Upper lobe of right lung (tissue), 1 donor: ENCODE measurements around the gene MAB21L2. TPM values are rescaled to one million over a fixed set of nuclear protein-coding genes. Genes with fewer than 3 reads are reported as not detected.
A peak's percentile ranks its signal among the peaks of the same experiment; 100 is the strongest.

Experiments
- ATAC-seq: fragments of 200-7000 bp; cut with Tn5 transposase; one replicate; pipeline ENCODE4 v1.9.1; 2020; ENCODE audit warnings: mild to moderate bottlenecking, moderate library complexity
- DNase-seq: peaks from one replicate; pipeline ENCODE4 v3.0.0-alpha.2; 2020
- H3K27ac ChIP-seq: fragments of 200-600 bp; one replicate; pipeline ENCODE4 v1.8.0; 2022
- H3K27me3 ChIP-seq: fragments of 200-600 bp; one replicate; pipeline ENCODE4 v1.8.0; 2022; ENCODE audit warnings: mild to moderate bottlenecking
- H3K36me3 ChIP-seq: fragments of 200-600 bp; one replicate; pipeline ENCODE4 v1.8.0; 2022
- H3K4me1 ChIP-seq: fragments of 200-600 bp; one replicate; pipeline ENCODE4 v1.8.0; 2022
- H3K4me3 ChIP-seq: fragments of 200-600 bp; one replicate; pipeline ENCODE4 v1.8.0; 2022; ENCODE audit warnings: mild to moderate bottlenecking
- H3K9me3 ChIP-seq: fragments of 200-600 bp; one replicate; pipeline ENCODE4 v1.8.0; 2022
- CTCF ChIP-seq: fragments of 200-600 bp; IDR thresholded peaks from one replicate; pipeline ENCODE4 v1.8.0; 2022; ENCODE audit warnings: antibody characterized with exemption
- intact Hi-C: fragments of 100-400 bp; cut with DNase I; formaldehyde crosslinking; loops from one replicate; pipeline ENCODE4 v1.11.0; 2022
- total RNA-seq: library from RNA; stranded (reverse); fragmentation: NEBNext Ultra II Directional; extraction: Animal tissue kit (Norgen Biotek cat#: 25700); gene quantifications from one replicate; pipeline ENCODE4 v1.2.1, GENCODE V29; 2021
- donor health status: DM: no; HTN: yes; CAD: no; lungs with severe emphysema.

Gene MAB21L2
- total RNA-seq, 1 donor from 2014 or later, result not detected

- TF ChIP-seq CTCF, result no peak
- DNase-seq (no peak), ATAC-seq (no peak)
- Histone ChIP-seq H3K4me3 (peak overlapping the region; percentile 30), H3K27me3 (no peaks in the 10 kb centered on the region), H3K4me1 (no peaks in the 10 kb centered on the region), H3K27ac (no peak overlapping the region), H3K9me3 (no peaks in the 10 kb centered on the region), H3K36me3 (no peaks in the 10 kb centered on the region)
- intact Hi-C loops, result no loop called here
Observed at GRCh38 chr4:150578745-150579501, 3.0 kb upstream of the MAB21L2 start.

- intact Hi-C loops, result no loop called here
- DNase-seq, result no peak
- no peak overlapping the region for H3K27ac ChIP-seq
- ATAC-seq, result peak; percentile 53
- H3K27me3 ChIP-seq, result no peaks in the 10 kb centered on the region
- no peak for TF ChIP-seq CTCF
- H3K36me3 ChIP-seq, result no peaks in the 10 kb centered on the region
- H3K4me1 ChIP-seq, result no peaks in the 10 kb centered on the region
- H3K9me3 ChIP-seq, result no peaks in the 10 kb centered on the region
- peak overlapping the region; percentile 30 for H3K4me3 ChIP-seq
Observed at GRCh38 chr4:150579551-150580234, 2.3 kb upstream of the MAB21L2 start.

- DNase-seq (no peak), ATAC-seq (no peak)
- Histone ChIP-seq H3K4me3 (no peak overlapping the region), H3K27ac (no peak overlapping the region), H3K36me3 (no peaks in the 10 kb centered on the region), H3K4me1 (no peaks in the 10 kb centered on the region), H3K27me3 (no peaks in the 10 kb centered on the region), H3K9me3 (no peaks in the 10 kb centered on the region)
- intact Hi-C loops, result no loop called here
- no peak for TF ChIP-seq CTCF
Observed at GRCh38 chr4:150580306-150580705, 1.6 kb upstream of the MAB21L2 start.

GRCh38 chr4:150581056-150581605, 820 bp upstream of the MAB21L2 start:
- ATAC-seq (no peak), DNase-seq (no peak)
- TF ChIP-seq CTCF, result no peak
- no peaks in the 10 kb centered on the region for H3K27me3 ChIP-seq
- H3K36me3 ChIP-seq, result no peaks in the 10 kb centered on the region
- no peaks in the 10 kb centered on the region for H3K4me1 ChIP-seq
- H3K4me3 ChIP-seq, result no peak overlapping the region
- no peak overlapping the region for H3K27ac ChIP-seq
- intact Hi-C loops, result no loop called here
- no peaks in the 10 kb centered on the region for H3K9me3 ChIP-seq

GRCh38 chr4:150581641-150582051, 305 bp upstream of the MAB21L2 start:
- Histone ChIP-seq H3K27me3 (no peaks in the 10 kb centered on the region), H3K9me3 (no peaks in the 10 kb centered on the region), H3K4me3 (no peak overlapping the region), H3K4me1 (no peaks in the 10 kb centered on the region), H3K27ac (no peak overlapping the region), H3K36me3 (no peaks in the 10 kb centered on the region)
- no peak for TF ChIP-seq CTCF
- no peak for DNase-seq
- no peak for ATAC-seq
- intact Hi-C loops, result no loop called here
